Thoracic aorta (tissue), 2 donors: ENCODE results near the gene SPRYD3. TPM values are rescaled to one million over a fixed set of nuclear protein-coding genes. Genes with fewer than 3 reads are reported as not detected.

Experiments used
- ATAC-seq: fragments of 150-250 bp; one replicate; pipeline ENCODE4 v1.8.0; 2017; ENCODE audit warnings: low read depth; ENCODE audit not compliant: insufficient number of reproducible peaks, low FRiP score
- DNase-seq: peaks from one replicate; pipeline ENCODE4 v3.0.0-alpha.2; 2020; ENCODE audit warnings: low spot score
- H3K27ac ChIP-seq, 2 donors: fragments of 200-600 bp; sonication (generic); 1 replicate in 1 of 2; 2 replicates in 1 of 2; pipeline ENCODE4 v1.5.1; 2016; ENCODE audit warnings: mild to moderate bottlenecking in 2 of 2, moderate library complexity in 2 of 2
- H3K27me3 ChIP-seq: fragments of 200-600 bp; sonication (generic); replicated peaks from 2 replicates; pipeline ENCODE4 v1.6.0; 2016; ENCODE audit warnings: mild to moderate bottlenecking; ENCODE audit not compliant: insufficient read depth
- H3K36me3 ChIP-seq: fragments of 200-600 bp; sonication (generic); one replicate; pipeline ENCODE4 v1.5.1; 2016
- H3K4me1 ChIP-seq, 2 donors: fragments of 200-600 bp; sonication (generic); 1 replicate in 1 of 2; 2 replicates in 1 of 2; pipeline versions ENCODE4 v1.5.1 to v1.6.0; 2016; ENCODE audit warnings: low read depth in 2 of 2, mild to moderate bottlenecking in 1 of 2; ENCODE audit not compliant: control insufficient read depth in 1 of 2
- H3K4me3 ChIP-seq: fragments of 200-600 bp; sonication (generic); 2 replicates; pipeline ENCODE4 v1.5.1; 2016; ENCODE audit warnings: mild to moderate bottlenecking
- H3K9me3 ChIP-seq: fragments of 200-600 bp; sonication (generic); 2 replicates; pipeline ENCODE4 v1.5.1; 2016
- total RNA-seq, 2 donors: library from RNA; depleted of rRNA; stranded (reverse); fragments of >200 nt; gene quantifications; one replicate each; pipeline versions ENCODE4 v1.1.0 to v1.2.3, GENCODE V29; 2016
- TF ChIP-seq, protein P1 (sequence below): fragments of 200-600 bp; sonication (generic); IDR thresholded peaks from one replicate; pipeline ENCODE4 v1.5.1; 2019; ENCODE audit warnings: antibody characterized with exemption

The SPRYD3 gene
- total RNA-seq, 2 donors from 2014 or later = 68.0 to 94.8 TPM

DNA sequence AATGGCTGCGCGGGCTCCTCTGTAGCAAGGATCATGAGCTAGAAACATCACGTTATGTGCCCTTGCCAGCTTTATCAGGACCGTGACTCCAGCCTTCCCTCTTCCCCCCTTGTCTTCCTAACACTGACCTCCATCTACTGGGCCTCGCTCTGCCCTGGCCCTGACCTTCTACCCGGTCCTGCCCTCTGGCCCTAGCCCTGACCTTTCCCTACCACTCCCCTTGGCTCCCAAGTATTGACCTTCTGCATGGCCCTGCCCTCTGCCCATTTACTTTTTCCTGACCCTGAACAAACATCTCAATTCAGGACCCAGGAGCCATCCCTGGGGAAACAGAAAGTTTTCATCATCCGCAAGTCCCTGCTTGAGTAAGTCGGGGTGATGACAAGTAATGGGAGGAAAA, 26.1 kb upstream of the SPRYD3 start:
- no peak for DNase-seq

DNA sequence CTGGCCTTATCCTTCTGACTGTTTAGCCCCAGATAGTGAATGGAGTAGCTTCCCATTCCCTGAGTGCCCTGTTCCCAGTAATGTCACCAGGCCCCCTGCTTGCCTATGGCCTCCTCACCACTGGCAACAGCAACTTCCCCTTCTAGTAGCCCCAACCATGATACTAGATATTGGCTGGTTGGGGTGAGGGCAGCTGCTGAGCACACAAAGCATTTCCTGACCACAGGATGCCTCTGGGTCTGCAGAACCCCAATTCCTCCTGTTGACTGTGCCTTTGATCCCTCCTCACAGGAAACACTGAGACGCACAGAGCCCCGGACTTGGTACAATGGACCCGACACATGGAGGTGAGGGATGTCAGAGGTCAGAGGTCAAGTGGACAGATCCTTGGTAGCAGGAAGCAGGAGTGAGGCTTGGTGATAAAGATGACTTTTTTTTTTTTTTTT, 24.7 kb upstream of the SPRYD3 start:
- no peaks in the 10 kb centered on the region for H3K9me3 ChIP-seq
- TF ChIP-seq, protein P1, sequence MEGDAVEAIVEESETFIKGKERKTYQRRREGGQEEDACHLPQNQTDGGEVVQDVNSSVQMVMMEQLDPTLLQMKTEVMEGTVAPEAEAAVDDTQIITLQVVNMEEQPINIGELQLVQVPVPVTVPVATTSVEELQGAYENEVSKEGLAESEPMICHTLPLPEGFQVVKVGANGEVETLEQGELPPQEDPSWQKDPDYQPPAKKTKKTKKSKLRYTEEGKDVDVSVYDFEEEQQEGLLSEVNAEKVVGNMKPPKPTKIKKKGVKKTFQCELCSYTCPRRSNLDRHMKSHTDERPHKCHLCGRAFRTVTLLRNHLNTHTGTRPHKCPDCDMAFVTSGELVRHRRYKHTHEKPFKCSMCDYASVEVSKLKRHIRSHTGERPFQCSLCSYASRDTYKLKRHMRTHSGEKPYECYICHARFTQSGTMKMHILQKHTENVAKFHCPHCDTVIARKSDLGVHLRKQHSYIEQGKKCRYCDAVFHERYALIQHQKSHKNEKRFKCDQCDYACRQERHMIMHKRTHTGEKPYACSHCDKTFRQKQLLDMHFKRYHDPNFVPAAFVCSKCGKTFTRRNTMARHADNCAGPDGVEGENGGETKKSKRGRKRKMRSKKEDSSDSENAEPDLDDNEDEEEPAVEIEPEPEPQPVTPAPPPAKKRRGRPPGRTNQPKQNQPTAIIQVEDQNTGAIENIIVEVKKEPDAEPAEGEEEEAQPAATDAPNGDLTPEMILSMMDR = no peak
- no peak overlapping the region for H3K27ac ChIP-seq
- no peak overlapping the region for H3K4me3 ChIP-seq
- DNase-seq = no peak
- H3K27me3 ChIP-seq = no peaks in the 10 kb centered on the region
- H3K4me1 ChIP-seq = peaks cover 15 to 67% of the 10 kb centered on the region in 2 donors
- no peak for ATAC-seq
- H3K36me3 ChIP-seq = peaks cover 15% of the 10 kb centered on the region

More for the DNA sequence above, 26.1 kb upstream of the SPRYD3 start:
- no peaks in the 10 kb centered on the region for H3K9me3 ChIP-seq
- peaks cover 10 to 58% of the 10 kb centered on the region in 2 donors for H3K4me1 ChIP-seq
- no peaks in the 10 kb centered on the region for H3K27me3 ChIP-seq
- TF ChIP-seq, protein P1 = no peak
- H3K36me3 ChIP-seq = peaks cover 14% of the 10 kb centered on the region
- ATAC-seq = no peak
- H3K4me3 ChIP-seq = no peak overlapping the region
- H3K27ac ChIP-seq = peak overlapping the region in 1 of 2 donors; percentile 77

DNA sequence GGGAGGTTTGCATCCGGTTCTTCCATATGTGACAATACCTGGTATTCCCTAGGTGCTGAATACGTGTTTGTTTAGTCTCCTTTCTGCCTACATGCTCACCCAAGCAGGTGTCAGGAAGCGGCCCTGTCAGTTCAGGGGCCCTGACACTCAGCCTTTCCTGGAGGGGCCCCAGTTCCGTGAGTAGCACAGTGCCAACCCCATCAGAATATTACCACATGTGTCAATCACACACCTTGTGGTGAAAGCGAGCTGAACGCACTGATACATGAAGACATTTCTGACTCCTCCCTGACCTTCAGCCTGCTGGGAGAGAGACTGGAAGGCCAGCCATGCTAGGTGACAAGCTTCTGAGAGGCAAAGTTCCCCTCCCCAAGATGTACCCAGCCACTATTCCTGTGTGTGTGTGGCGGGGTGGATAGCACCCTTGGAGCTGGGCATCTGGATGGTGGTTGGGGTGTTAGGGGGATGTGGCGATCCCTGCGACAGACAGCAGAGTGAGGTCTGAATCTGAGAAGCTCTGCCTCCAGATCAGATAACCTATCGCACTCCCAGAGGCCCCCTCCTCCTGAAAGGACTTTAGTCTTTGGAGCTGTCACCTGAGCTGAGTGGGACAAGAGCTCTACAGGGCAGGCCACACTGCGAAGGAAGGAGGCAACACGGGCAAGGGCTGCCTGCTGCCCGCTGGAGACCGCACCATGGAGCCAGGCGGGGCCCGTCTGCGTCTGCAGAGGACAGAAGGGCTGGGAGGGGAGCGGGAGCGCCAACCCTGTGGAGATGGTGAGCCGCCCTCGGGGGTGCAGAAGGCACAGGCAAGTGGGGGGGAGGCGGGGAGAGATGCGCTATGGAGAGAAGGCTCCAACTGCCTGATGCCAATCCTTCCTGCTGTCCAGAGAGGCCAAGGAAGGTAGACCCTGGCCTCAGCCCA, 24.0 kb upstream of the SPRYD3 start, which contains the start of gene SOAT2:
Gene SOAT2 (plus strand): TSS at position 604 of the 925 bp plus-strand sequence. CDS start 92 bp downstream, at position 696.
- Histone ChIP-seq H3K9me3 (no peaks in the 10 kb centered on the region), H3K27me3 (no peaks in the 10 kb centered on the region), H3K4me1 (peaks cover 15 to 65% of the 10 kb centered on the region in 2 donors), H3K36me3 (peaks cover 15% of the 10 kb centered on the region), H3K27ac (peak within 1 kb of the TSS in 1 of 2 donors; percentile 6), H3K4me3 (no peak within 1 kb of the TSS)
- TF ChIP-seq, protein P1 = no peak
- DNase-seq (no peak), ATAC-seq (no peak)

DNA sequence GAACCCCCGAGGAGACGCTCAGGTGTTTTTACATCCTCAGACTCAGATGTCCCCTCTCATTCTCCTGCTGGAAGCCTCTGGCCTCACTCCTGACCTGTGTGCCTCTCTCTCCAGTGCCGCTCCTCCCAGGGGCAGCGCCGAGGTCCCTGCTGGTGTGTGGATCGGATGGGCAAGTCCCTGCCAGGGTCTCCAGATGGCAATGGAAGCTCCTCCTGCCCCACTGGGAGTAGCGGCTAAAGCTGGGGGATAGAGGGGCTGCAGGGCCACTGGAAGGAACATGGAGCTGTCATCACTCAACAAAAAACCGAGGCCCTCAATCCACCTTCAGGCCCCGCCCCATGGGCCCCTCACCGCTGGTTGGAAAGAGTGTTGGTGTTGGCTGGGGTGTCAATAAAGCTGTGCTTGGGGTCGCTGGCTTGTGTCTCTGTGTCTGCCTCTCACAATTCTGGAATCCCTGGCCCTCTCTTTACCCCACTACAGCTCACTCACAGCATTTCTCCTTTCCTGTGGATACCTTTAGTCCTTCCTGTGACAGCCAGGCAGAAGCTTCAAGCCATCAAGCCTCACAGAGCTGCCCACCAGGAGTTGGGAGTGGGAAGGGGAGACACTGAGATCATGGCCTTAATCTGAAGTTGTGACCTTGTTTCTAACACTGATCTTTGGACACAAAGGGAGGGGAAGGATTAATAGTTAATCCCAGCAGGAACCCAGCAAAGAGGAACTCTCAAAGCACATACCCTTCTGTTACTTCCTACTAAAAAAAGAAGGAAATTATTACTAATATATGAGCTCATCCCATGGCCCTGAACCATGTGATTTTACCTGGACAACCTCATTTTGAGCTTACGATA, 23.0 kb upstream of the SPRYD3 start:
- Histone ChIP-seq H3K4me3 (no peak overlapping the region), H3K9me3 (no peaks in the 10 kb centered on the region), H3K4me1 (peaks cover 9 to 57% of the 10 kb centered on the region in 2 donors), H3K27ac (peak overlapping the region in 1 of 2 donors; percentile 6), H3K36me3 (peaks cover 15% of the 10 kb centered on the region), H3K27me3 (no peaks in the 10 kb centered on the region)
- TF ChIP-seq, protein P1 = no peak
- DNase-seq (no peak), ATAC-seq (no peak)
